GM21786 (cell line): ENCODE data around the gene FRMPD4.
"Not testable (repeated sequence)": the region's sequence is repeated elsewhere in the genome, so short reads cannot be mapped to it uniquely, and the experiment has no call there.

ENCODE experiments used
- ATAC-seq: cut with Tn5 transposase; IDR thresholded peaks from one replicate; pipeline ENCODE4 v1.9.1; 2021; ENCODE audit not compliant: unreplicated experiment

The FRMPD4 gene

GRCh38 chrX:12494400-12495138, 356.3 kb downstream of the FRMPD4 start:
- no peak for ATAC-seq

DNA sequence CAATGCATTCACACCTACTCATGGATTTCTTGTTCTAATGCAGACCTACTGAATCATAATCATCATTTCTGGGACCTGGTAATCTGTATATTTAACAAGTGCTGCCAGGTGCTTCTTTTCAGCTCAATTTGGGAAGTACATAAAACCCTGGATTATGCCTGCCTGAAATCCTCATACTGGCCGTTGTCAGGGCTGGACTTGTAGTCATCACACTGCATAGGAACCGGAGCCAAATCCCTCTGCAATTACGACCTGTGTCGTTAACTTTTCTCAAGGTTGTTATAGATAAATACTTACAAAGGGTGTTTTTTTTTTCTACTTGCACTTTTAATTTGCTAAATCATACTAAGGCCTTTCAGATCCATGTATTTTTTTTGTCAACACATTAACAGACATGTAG, 358.1 kb downstream of the FRMPD4 start:
- ATAC-seq, result no peak

DNA sequence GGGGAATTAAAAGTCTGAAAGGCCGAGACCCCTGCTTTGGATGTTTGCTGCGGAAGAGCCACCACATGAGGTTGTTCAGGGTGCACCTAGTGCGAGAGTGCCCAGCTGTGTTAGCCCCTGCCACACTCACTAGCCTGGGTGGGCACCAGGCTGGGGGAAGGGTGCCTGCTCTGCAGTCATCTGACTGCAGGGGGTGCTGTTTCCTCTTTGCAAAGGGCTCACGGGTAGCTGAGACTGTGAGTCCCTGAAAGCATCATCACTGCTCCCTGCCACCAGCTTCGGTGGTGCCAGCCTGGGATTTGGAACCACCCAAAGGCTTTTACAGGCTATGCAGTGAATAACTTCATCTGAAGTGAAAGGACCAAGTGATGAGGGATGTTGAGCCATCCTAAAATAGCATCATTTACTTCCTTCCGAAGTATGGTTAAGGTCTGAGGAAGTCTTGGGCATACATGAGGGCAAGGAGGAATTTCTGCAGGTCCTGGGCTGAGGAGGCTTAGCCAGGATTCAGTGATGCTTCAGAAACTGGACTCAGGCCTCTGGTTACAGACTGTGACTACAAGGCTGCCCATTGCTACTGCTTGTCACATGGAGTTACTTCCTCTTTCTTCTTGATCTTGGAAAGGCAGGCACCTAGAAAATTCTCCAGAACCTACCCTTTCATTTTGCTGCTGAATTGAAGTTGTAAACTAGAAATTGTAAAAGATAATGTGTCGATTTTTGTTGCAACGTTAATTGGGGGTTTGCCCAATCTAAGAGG, 359.7 kb downstream of the FRMPD4 start:
- ATAC-seq, result peak; percentile 74

DNA sequence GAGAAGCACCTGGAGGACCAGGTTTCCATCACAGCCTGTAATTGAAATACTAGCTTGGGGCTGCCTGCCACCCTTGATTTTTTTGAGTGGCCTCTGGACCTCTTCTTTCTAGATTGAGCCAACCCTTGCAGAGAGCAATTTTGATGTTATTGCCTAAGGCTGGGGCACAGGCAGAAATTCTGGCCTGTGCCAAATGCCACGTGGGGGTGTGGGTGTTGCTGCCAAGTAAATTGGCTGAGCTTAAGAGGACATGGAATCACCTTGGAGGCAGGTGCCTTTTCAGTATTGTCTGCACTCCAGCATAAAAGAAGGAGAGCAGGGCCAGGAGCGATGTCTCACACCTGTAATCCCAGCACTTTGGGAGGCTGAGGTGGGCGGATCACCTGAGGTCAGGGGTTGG, 366.9 kb downstream of the FRMPD4 start:
- no peak for ATAC-seq

DNA sequence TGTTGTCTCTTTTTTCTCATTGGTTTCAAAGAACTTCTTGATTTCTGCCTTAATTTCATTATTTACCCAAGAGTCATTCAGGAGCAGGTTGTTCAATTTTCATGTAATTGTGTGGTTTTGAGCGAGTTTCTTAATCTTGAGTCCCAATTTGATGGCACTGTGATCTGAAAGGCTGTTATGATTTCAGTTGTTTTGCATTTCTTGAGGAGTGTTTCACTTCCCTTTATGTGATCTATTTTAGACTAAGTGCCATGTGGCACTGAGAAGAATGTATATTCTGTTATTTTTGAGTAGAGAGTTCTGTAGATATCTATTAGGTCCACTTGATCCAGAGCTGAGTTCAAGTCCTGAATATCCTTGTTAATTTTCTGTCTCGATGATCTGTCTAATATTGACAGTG, 377.1 kb downstream of the FRMPD4 start:
- ATAC-seq, result peak; percentile 98

DNA sequence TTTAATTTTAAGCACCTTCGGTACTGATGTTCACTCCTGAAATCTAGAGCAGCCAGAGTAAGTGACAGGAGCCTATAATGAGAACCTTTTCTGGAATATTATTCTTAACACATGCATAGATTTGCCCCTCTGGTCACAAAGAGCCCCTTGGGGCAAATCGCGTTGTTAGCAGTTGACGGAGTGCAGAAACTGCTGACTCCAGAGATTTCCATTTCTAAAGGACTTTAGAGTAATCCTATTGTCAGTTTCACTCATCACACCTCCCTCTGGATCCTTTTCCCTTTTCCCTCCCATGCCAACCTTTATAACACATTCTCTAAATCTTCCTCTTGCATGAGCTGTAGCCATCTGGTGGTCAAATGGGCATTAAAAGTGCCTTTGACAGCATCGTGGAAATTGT, 388.0 kb downstream of the FRMPD4 start:
- ATAC-seq, result no peak

- not testable (repeated sequence) for ATAC-seq
Measured at GRCh38 chrX:12538096-12538495, 399.8 kb downstream of the FRMPD4 start.

GRCh38 chrX:12542251-12542650, 404.0 kb downstream of the FRMPD4 start:
- ATAC-seq, result not testable (repeated sequence)

DNA sequence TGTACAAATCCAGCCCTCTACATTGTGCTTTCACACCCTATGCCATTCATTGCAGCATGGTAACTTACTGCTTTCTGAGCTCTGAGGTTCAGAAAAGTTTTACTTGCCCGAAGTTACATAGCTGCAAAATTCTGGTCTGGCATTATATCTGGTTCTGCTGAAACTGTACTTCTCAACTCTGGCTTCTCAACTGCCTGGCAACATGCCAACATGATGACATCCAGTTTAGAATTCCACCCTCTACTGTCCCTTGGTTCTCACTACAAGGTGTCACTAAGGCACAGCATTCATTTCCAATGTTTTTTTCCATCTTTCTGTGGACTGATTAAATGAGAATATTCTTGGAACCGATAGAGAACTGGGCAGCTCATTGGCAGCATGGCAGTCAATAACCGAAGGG, 410.1 kb downstream of the FRMPD4 start:
- no peak for ATAC-seq

DNA sequence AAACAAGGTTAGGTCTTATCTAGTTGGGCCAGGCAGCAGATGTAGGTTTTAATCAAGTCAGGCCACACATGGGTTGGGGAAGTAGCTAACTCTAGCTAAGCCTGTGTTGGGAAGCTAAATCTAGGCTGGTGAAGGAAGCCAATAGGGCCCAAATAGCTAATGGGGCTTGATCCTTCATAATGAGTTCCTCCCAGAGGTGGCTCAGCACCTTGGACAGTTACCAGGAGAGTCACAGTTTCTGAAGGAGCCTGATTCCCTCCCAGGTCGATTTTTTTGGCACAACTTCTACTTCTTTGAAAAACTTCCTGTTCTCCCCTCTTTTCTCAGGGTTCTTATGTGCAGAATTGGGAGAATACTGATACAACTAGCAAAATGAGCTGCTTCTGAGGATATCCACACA, 410.5 kb downstream of the FRMPD4 start:
- no peak for ATAC-seq

- ATAC-seq, result no peak
Measured at GRCh38 chrX:12554206-12554605, 415.9 kb downstream of the FRMPD4 start.

DNA sequence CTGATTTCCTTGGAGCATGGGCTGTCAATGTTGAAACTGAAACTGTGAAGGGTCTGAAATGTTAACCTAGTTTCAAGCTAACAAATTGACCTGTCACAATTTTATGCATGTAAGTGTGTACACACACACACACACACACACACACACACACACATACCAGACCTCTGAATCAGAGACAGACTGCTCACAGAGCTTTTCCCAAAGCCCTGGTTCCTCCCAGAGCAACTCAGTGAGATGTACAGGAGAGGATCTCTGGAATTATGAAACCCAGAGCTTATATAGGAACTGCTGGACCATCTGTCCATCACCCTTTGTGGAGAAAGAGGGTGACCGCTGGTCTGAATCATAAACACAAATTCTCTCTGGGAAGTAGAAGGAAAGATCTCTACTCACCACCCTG, 424.8 kb downstream of the FRMPD4 start:
- ATAC-seq, result no peak

DNA sequence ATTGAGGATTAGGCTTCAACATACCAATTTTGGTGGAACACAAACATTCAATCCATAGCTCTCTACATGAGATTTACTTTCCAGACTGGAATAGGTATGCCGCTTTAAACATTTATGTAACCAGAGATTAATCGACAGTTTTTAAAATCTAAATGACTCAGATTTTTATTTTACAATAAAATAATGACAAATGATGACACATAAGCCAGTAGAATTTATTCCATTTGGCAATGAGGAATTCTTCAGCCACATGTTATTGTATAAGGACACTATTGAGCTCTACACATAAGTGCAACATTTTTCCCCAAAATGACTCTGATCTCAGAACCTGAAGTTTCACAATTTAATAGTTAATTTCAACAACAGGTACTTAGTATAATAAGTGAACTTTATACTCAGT, 425.9 kb downstream of the FRMPD4 start:
- ATAC-seq, result no peak

- ATAC-seq, result no peak
Measured at GRCh38 chrX:12567857-12568256, 429.6 kb downstream of the FRMPD4 start.

DNA sequence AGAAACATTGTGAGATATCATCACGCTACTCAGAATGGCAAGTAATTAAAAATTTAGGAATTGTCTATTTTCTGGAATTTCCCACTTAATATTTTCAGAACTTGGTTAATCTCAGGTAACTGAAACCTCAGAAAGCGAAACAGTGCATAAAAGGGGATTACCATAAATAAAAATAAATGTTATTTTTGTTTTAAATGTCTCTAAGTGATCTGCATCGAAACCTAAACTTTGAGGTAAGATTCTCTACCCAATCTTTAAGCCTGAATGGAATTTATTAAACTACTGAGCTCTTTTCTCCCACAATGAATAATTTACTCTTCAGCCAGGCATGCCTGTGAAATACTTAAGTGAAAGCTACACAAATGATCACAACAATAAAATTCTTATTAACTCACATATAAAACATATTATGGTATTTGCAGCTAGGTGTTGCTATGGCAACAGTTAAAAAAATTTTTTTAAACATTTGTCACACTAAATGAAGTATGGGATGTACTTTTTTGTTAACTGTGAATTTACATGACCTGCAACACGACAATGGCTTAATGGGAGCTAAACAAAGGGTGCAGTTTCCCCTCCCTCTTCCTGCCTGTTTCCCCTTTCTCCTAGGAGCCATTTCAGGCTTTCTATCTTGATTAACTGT, 432.7 kb downstream of the FRMPD4 start:
- ATAC-seq, result no peak

DNA sequence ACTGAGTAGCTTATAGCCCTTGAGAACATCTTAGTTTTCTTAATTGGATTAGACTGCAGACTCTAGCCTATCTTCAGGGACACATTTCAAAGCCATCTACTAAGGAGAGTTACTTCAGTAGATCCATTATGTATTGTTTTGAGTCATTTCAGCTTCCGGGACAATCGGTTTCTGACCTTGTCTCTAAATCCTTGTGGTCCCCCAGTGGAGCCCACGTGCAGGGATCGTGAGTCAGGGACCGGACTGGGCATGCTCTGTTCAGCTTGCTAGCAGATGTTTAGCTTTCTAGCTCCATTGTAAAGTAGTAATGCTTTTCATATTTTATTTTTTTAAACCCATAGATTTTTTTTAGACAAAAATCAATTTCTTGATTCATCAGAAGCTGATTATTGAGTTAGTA, 441.0 kb downstream of the FRMPD4 start:
- no peak for ATAC-seq

DNA sequence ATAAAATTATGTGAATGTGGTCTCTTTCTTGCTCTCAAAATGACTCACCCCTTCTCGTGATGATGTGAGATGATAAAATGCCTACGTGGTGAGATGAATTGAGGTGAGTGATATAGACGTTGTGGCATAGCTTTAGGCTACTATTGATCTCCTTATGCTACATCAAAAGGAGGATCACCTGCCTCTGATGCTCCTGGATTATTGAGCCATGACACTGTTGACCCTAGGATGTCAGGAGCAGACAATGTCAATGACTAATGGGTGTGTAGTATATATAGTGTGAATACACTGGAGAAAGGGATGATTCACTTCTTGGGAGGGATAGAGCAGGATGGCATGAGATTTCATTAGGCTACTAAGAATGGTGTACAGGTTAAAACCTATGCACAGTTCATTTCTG, 442.3 kb downstream of the FRMPD4 start:
- no peak for ATAC-seq

GRCh38 chrX:12581546-12581945, 443.3 kb downstream of the FRMPD4 start:
- no peak for ATAC-seq

- ATAC-seq, result no peak
Measured at GRCh38 chrX:12582649-12583048, 444.4 kb downstream of the FRMPD4 start.

GRCh38 chrX:12583543-12583942, 445.3 kb downstream of the FRMPD4 start:
- ATAC-seq, result no peak

DNA sequence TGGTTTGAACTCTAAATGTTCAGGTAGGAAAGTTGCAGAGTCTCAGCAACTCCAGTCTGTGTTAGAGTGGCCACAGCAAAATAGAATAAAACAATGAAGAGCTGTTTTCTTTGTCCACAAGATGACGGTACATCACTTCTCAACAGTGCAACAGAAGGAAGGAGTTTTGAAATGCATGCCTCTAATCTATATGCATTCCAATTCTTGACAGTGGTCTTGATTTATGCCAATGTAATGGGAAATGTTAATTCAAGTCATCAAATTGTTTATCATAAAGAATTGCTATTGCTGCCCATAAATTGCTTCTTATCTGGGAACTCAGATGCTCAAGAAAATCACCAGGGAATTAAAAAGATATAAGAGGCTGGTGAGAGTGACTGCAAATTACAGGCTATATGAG, 457.4 kb downstream of the FRMPD4 start:
- ATAC-seq, result no peak

- no peak for ATAC-seq
Measured at GRCh38 chrX:12610079-12610478, 471.8 kb downstream of the FRMPD4 start.
